Testis (tissue), 3 donors: Measurements from ENCODE around the gene HCRTR2. TPM values are rescaled to one million over a fixed set of nuclear protein-coding genes. Genes with fewer than 3 reads are reported as not detected.
"Not testable (repeated sequence)": the region's sequence is repeated elsewhere in the genome, so short reads cannot be mapped to it uniquely, and the experiment has no call there.

Source experiments
- DNase-seq: peaks from one replicate; pipeline ENCODE4 v3.0.0-alpha.2; 2019
- H3K27ac ChIP-seq, 2 donors: fragments of 200-600 bp; sonication (generic); one replicate each; pipeline ENCODE4 v1.5.1; 2019
- H3K27me3 ChIP-seq: fragments of 200-600 bp; sonication (generic); one replicate; pipeline ENCODE4 v1.5.1; 2019
- H3K36me3 ChIP-seq: fragments of 200-600 bp; sonication (generic); one replicate; pipeline ENCODE4 v1.5.1; 2017; ENCODE audit warnings: low read depth; ENCODE audit errors: missing control alignments
- H3K4me1 ChIP-seq: fragments of 200-600 bp; sonication (generic); one replicate; pipeline ENCODE4 v1.5.1; 2019
- H3K4me3 ChIP-seq, 2 donors: fragments of 200-600 bp; sonication (generic); one replicate each; pipeline ENCODE4 v1.5.1; 2017 to 2019
- H3K9me3 ChIP-seq: fragments of 200-600 bp; sonication (generic); one replicate; pipeline ENCODE4 v1.5.1; 2017
- POLR2A ChIP-seq: fragments of 450-650 bp; IDR thresholded peaks from one replicate; pipeline ENCODE4 v1.6.1; 2017; ENCODE audit warnings: antibody characterized with exemption, mild to moderate bottlenecking, moderate library complexity
- WGBS, 2 donors: methylation state at CpG; one replicate each; pipeline ENCODE4 v1.1.5; 2018; 5-methylcytosine and 5-hydroxymethylcytosine counted together
- intact Hi-C: fragments of 100-400 bp; cut with DNase I; formaldehyde crosslinking; loops from one replicate; pipeline ENCODE4 v1.15.1; 2023; ENCODE audit warnings: low total_unique reads
- polyA plus RNA-seq: library from polyadenylated mRNA; stranded (reverse); fragments of 350-450 nt; fragmentation: Illumina TruSeq; extraction: RNeasy Lipid Tissue Mini Kit (QIAGEN cat#74804); gene quantifications from one replicate; pipeline ENCODE4 v1.2.3, GENCODE V29; 2014; ENCODE audit warnings: low read depth, low replicate concordance; ENCODE audit not compliant: insufficient read depth
- total RNA-seq, 2 donors: library from RNA; depleted of rRNA; stranded (reverse); fragments of >200 nt; gene quantifications; one replicate each; pipeline ENCODE4 v1.2.3, GENCODE V29; 2016
- TF ChIP-seq, protein P1 (sequence below), 3 experiments: fragments of 450-650 bp in 2 of 3; fragments of 200-600 bp in 1 of 3; sonication (generic) in 1 of 3; IDR thresholded peaks; one replicate each; pipeline ENCODE4 v1.5.1; 2016 to 2019; ENCODE audit warnings: antibody characterized with exemption in 3 of 3, mild to moderate bottlenecking in 2 of 3, moderate library complexity in 1 of 3

Gene HCRTR2
- total and polyA plus RNA-seq, 3 donors from 2014 or later: 0.39 to 0.50 (median 0.50) TPM

DNA sequence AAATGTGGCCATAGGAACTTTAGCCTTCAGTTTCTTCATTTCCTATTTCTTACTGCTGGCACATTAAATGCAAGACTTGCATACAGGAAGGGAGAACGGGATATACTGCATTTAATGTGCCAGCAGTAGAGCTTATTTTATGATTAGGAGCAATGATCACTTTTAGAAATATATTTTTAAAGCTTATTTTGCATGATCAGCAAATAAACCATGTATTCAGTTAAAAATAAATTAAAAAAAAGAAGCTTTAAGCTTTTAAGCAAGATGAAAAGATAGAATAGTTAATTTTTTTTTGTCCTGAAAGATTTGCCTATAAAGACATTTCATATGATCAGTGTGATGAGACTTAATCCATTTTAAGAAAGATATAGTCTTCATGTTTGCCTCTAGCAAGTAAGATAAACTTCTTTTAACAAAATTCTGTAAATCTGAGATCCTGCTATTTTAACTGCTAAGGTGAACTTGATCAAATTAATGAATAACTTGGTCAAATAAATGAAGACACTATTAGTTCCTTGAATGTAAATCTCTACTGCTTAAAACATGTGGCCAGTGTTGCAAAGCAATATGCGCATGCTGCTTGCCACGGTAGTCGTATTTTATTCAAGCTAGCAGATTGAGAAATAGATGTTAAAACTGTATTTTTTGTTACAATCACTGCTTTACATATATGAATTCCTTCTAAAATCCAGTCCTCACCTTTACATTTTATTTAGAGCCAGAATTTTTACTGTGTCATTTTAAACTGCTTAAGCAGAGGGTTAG is 36.2 kb upstream of the HCRTR2 start:
- WGBS, 2 donors: 82 to 84% methylated on average over 4 of the region's 4 CpGs
- Histone ChIP-seq H3K36me3 (no peaks in the 10 kb centered on the region), H3K9me3 (no peaks in the 10 kb centered on the region), H3K27ac (no peak overlapping the region), H3K27me3 (no peaks in the 10 kb centered on the region), H3K4me1 (no peaks in the 10 kb centered on the region), H3K4me3 (no peak overlapping the region)
- TF ChIP-seq, protein P1, sequence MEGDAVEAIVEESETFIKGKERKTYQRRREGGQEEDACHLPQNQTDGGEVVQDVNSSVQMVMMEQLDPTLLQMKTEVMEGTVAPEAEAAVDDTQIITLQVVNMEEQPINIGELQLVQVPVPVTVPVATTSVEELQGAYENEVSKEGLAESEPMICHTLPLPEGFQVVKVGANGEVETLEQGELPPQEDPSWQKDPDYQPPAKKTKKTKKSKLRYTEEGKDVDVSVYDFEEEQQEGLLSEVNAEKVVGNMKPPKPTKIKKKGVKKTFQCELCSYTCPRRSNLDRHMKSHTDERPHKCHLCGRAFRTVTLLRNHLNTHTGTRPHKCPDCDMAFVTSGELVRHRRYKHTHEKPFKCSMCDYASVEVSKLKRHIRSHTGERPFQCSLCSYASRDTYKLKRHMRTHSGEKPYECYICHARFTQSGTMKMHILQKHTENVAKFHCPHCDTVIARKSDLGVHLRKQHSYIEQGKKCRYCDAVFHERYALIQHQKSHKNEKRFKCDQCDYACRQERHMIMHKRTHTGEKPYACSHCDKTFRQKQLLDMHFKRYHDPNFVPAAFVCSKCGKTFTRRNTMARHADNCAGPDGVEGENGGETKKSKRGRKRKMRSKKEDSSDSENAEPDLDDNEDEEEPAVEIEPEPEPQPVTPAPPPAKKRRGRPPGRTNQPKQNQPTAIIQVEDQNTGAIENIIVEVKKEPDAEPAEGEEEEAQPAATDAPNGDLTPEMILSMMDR (IDR thresholded peaks at IDR 0.05): no peak
- no peak for TF ChIP-seq POLR2A
- intact Hi-C loops: no loop called here
- no peak for DNase-seq

DNA sequence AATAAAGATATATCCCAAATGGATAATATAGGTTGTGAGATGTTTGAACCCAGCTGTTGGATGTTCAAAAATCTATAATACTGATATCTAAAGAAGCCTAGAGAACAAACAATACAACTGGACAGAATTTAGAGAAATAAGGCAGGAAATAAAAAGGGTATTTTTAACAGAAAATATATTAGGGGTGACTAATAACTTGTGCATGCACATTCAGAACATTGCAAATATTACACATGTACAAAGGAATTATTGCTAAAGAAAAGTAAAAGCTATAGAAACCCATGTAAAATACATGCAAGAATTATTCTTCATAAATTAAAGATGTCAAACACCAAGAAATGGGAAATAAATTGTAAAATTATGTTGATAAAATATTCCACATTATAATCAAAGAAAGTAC is 32.7 kb upstream of the HCRTR2 start:
- no peaks in the 10 kb centered on the region for H3K27me3 ChIP-seq
- H3K36me3 ChIP-seq: no peaks in the 10 kb centered on the region
- no peak for DNase-seq
- H3K27ac ChIP-seq: no peak overlapping the region
- H3K4me1 ChIP-seq: no peaks in the 10 kb centered on the region
- H3K4me3 ChIP-seq: no peak overlapping the region
- TF ChIP-seq, protein P1 (IDR thresholded peaks at IDR 0.05): no peak
- no peak for TF ChIP-seq POLR2A
- H3K9me3 ChIP-seq: no peaks in the 10 kb centered on the region
- intact Hi-C loops: no loop called here

GRCh38 chr6:55142610-55143009 is 31.7 kb upstream of the HCRTR2 start:
- DNase-seq: no peak
- no peak for TF ChIP-seq POLR2A
- TF ChIP-seq, protein P1 (IDR thresholded peaks at IDR 0.05): no peak
- no peak overlapping the region for H3K27ac ChIP-seq
- H3K4me3 ChIP-seq: no peak overlapping the region
- no peaks in the 10 kb centered on the region for H3K4me1 ChIP-seq
- no peaks in the 10 kb centered on the region for H3K27me3 ChIP-seq
- H3K36me3 ChIP-seq: no peaks in the 10 kb centered on the region
- 39 to 74% methylated on average over 2 of the region's 2 CpGs for WGBS, 2 donors
- H3K9me3 ChIP-seq: no peaks in the 10 kb centered on the region
- intact Hi-C loops: no loop called here

DNA sequence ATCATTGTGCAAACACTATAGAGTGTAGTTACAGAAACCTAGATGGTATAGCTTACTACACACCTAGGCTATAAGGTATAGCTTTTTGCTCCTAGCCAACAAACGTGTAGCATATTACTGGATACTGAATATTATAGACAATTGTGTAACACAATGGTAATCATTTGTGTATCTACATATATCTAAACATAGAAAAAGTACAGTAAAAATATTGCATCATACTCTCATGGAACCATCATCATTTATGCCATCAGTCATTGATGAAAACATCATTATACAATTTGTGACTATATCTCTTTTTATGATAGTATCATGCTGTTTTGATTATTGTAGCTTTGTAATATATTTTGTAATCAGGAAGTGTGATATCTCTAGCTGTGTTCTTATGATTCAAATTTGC is 21.0 kb upstream of the HCRTR2 start:
- H3K9me3 ChIP-seq: no peaks in the 10 kb centered on the region
- no peak overlapping the region for H3K4me3 ChIP-seq
- intact Hi-C loops: no loop called here
- H3K4me1 ChIP-seq: no peaks in the 10 kb centered on the region
- no peaks in the 10 kb centered on the region for H3K27me3 ChIP-seq
- WGBS, 2 donors: 33 to 74% methylated on average over 1 of the region's 1 CpG
- no peak for DNase-seq
- TF ChIP-seq POLR2A: no peak
- TF ChIP-seq, protein P1 (IDR thresholded peaks at IDR 0.05): no peak
- no peaks in the 10 kb centered on the region for H3K36me3 ChIP-seq
- no peak overlapping the region for H3K27ac ChIP-seq

DNA sequence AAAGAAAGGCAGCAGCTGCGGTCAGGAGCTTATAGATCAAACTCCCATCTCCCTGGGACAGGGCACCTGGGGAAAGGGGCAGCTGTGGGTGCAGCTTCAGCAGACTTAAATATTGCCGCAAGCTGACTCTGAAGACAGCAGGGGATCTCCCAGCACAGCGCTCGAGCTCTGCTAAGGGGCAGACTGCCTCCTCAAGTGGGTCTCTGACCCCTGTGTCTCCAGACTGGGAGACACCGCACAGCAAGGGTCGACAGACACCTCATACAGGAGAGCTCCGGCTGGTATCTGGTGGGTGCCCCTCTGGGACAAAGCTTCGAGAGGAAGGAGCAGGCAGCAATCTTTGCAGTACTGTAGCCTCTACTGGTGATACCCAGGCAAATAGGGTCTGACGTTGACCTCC is 15.5 kb upstream of the HCRTR2 start:
- H3K4me1 ChIP-seq, H3K4me3 ChIP-seq, intact Hi-C loops, H3K27me3 ChIP-seq, H3K36me3 ChIP-seq, H3K9me3 ChIP-seq, H3K27ac ChIP-seq, DNase-seq: not testable (repeated sequence)
- 86 to 91% methylated on average over 8 to 9 of the region's 9 CpGs for WGBS, 2 donors
